Gastroesophageal sphincter (tissue), 4 donors: ENCODE results near the gene MPP2. TPM values are rescaled to one million over a fixed set of nuclear protein-coding genes. Genes with fewer than 3 reads are reported as not detected.

Experiments used
- ATAC-seq: fragments of 150-250 bp; one replicate; pipeline ENCODE4 v1.9.1; 2016; ENCODE audit warnings: mild to moderate bottlenecking, moderate library complexity
- H3K27ac ChIP-seq, 4 donors: fragments of 200-600 bp; sonication (generic) in 3 of 4; 1 replicate in 3 of 4; 2 replicates in 1 of 4; pipeline ENCODE4 v1.5.1; 2016 to 2019
- H3K27me3 ChIP-seq: fragments of 200-600 bp; sonication (generic); one replicate; pipeline ENCODE4 v1.5.1; 2019
- H3K36me3 ChIP-seq, 2 donors: fragments of 200-600 bp; sonication (generic); one replicate each; pipeline ENCODE4 v1.5.1; 2019; ENCODE audit warnings: control low read depth in 1 of 2
- H3K4me1 ChIP-seq, 3 donors: fragments of 200-600 bp; sonication (generic); 1 replicate in 2 of 3; 2 replicates in 1 of 3; pipeline ENCODE4 v1.5.1; 2016 to 2019; ENCODE audit warnings: control low read depth in 2 of 3
- H3K4me3 ChIP-seq, 2 donors: fragments of 200-600 bp; sonication (generic); one replicate each; pipeline ENCODE4 v1.5.1; 2019; ENCODE audit warnings: mild to moderate bottlenecking in 1 of 2, moderate library complexity in 1 of 2
- H3K9me3 ChIP-seq, 3 donors: fragments of 200-600 bp; sonication (generic); one replicate each; pipeline ENCODE4 v1.5.1; 2017 to 2019; ENCODE audit warnings: control low read depth in 2 of 3
- CTCF ChIP-seq, 4 experiments: fragments of 200-600 bp in 2 of 4; fragments of 450-650 bp in 2 of 4; sonication (generic) in 1 of 4; IDR thresholded peaks; one replicate each; pipeline ENCODE4 v1.5.1; 2017 to 2019; ENCODE audit warnings: antibody characterized with exemption in 4 of 4, mild to moderate bottlenecking in 2 of 4, moderate library complexity in 2 of 4
- EP300 ChIP-seq: sonication (generic); formaldehyde crosslinking; IDR thresholded peaks from one replicate; pipeline ENCODE4 v1.6.1; 2017; ENCODE audit warnings: antibody characterized with exemption, mild to moderate bottlenecking
- POLR2A ChIP-seq, 2 donors: fragments of 450-650 bp; IDR thresholded peaks; one replicate each; pipeline ENCODE4 v1.6.1; 2017; ENCODE audit warnings: antibody characterized with exemption in 2 of 2, mild to moderate bottlenecking in 2 of 2, moderate library complexity in 1 of 2
- POLR2AphosphoS5 ChIP-seq: sonication (generic); formaldehyde crosslinking; IDR thresholded peaks from one replicate; pipeline ENCODE4 v1.6.1; 2017; ENCODE audit warnings: antibody characterized with exemption
- WGBS, 2 donors: methylation state at CpG; one replicate each; pipeline ENCODE4 v1.1.5; 2018; ENCODE audit warnings: low coverage in 1 of 2; 5-methylcytosine and 5-hydroxymethylcytosine counted together
- total RNA-seq, 4 donors: library from RNA; depleted of rRNA; stranded (reverse); fragments of >200 nt; gene quantifications; one replicate each; pipeline ENCODE4 v1.1.0, GENCODE V29; 2016

The MPP2 gene
- total RNA-seq, 4 donors from 2014 or later: 6.3 to 20.9 (median 15.1) TPM

GRCh38 chr17:43909537-43910231 is 2.3 kb upstream of the MPP2 start:
- Histone ChIP-seq H3K4me1 (peaks cover 0 to 43% (median 15%) of the 10 kb centered on the region in 3 donors), H3K27me3 (peaks cover 21% of the 10 kb centered on the region), H3K4me3 (no peak overlapping the region), H3K9me3 (no peaks in the 10 kb centered on the region), H3K27ac (no peak overlapping the region), H3K36me3 (no peaks in the 10 kb centered on the region)
- WGBS, 2 donors: 49 to 74% methylated on average over 5 to 6 of the region's 7 CpGs
- no peak for ATAC-seq
- TF ChIP-seq POLR2AphosphoS5: no peak
- TF ChIP-seq CTCF (IDR thresholded peaks at IDR 0.05): no peak
- TF ChIP-seq EP300: no peak
- TF ChIP-seq POLR2A (IDR thresholded peaks at IDR 0.05): no peak

GRCh38 chr17:43907998-43908721 is 824 bp upstream of the MPP2 start:
- H3K4me1 ChIP-seq: peaks cover 0 to 47% (median 15%) of the 10 kb centered on the region in 3 donors
- no peaks in the 10 kb centered on the region for H3K9me3 ChIP-seq
- peak; percentile 77 for ATAC-seq
- TF ChIP-seq EP300 (no peak), POLR2AphosphoS5 (peak; percentile 57), POLR2A (IDR thresholded peaks at IDR 0.05) (peak in 1 of 2 donors; percentile 18), CTCF (IDR thresholded peaks at IDR 0.05) (no peak)
- 9 to 16% methylated on average over 19 of the region's 26 CpGs for WGBS, 2 donors
- peaks cover 14% of the 10 kb centered on the region for H3K27me3 ChIP-seq
- H3K27ac ChIP-seq: peak overlapping the region; percentile 86 to 96 (median 94)
- H3K36me3 ChIP-seq: peaks cover 0 to 14% of the 10 kb centered on the region in 2 donors
- H3K4me3 ChIP-seq: peak overlapping the region; percentile 79 to 81

GRCh38 chr17:43906951-43907424 is 348 bp downstream of the MPP2 start:
- Histone ChIP-seq H3K9me3 (no peaks in the 10 kb centered on the region), H3K27me3 (peaks cover 13% of the 10 kb centered on the region), H3K4me1 (peaks cover 0 to 54% (median 15%) of the 10 kb centered on the region in 3 donors), H3K4me3 (peak overlapping the region; percentile 79 to 81), H3K27ac (peak overlapping the region; percentile 86 to 96 (median 94)), H3K36me3 (peaks cover 0 to 23% of the 10 kb centered on the region in 2 donors)
- TF ChIP-seq EP300: no peak
- TF ChIP-seq POLR2AphosphoS5: no peak
- TF ChIP-seq POLR2A (IDR thresholded peaks at IDR 0.05): no peak
- TF ChIP-seq CTCF (IDR thresholded peaks at IDR 0.05): no peak
- 0% methylated on average over 1 of the region's 29 CpGs; no CpG with 5 or more reads in 1 of the 2 donors for WGBS, 2 donors
- ATAC-seq: peak; percentile 24

GRCh38 chr17:43905985-43906852 is 1.1 kb downstream of the MPP2 start:
- ATAC-seq: peak; percentile 86
- peak overlapping the region; percentile 86 to 96 (median 94) for H3K27ac ChIP-seq
- no peaks in the 10 kb centered on the region for H3K9me3 ChIP-seq
- TF ChIP-seq CTCF (IDR thresholded peaks at IDR 0.05): no peak
- no peak for TF ChIP-seq POLR2AphosphoS5
- no peak for TF ChIP-seq EP300
- no peak for TF ChIP-seq POLR2A (IDR thresholded peaks at IDR 0.05)
- peak overlapping the region; percentile 79 to 81 for H3K4me3 ChIP-seq
- peaks cover 13% of the 10 kb centered on the region for H3K27me3 ChIP-seq
- peaks cover 0 to 23% of the 10 kb centered on the region in 2 donors for H3K36me3 ChIP-seq
- H3K4me1 ChIP-seq: peaks cover 0 to 61% (median 15%) of the 10 kb centered on the region in 3 donors
- 0% methylated on average over 3 of the region's 37 CpGs; no CpG with 5 or more reads in 1 of the 2 donors for WGBS, 2 donors
